Measurements from ENCODE around the gene BTBD10.

Gene BTBD10

DNA sequence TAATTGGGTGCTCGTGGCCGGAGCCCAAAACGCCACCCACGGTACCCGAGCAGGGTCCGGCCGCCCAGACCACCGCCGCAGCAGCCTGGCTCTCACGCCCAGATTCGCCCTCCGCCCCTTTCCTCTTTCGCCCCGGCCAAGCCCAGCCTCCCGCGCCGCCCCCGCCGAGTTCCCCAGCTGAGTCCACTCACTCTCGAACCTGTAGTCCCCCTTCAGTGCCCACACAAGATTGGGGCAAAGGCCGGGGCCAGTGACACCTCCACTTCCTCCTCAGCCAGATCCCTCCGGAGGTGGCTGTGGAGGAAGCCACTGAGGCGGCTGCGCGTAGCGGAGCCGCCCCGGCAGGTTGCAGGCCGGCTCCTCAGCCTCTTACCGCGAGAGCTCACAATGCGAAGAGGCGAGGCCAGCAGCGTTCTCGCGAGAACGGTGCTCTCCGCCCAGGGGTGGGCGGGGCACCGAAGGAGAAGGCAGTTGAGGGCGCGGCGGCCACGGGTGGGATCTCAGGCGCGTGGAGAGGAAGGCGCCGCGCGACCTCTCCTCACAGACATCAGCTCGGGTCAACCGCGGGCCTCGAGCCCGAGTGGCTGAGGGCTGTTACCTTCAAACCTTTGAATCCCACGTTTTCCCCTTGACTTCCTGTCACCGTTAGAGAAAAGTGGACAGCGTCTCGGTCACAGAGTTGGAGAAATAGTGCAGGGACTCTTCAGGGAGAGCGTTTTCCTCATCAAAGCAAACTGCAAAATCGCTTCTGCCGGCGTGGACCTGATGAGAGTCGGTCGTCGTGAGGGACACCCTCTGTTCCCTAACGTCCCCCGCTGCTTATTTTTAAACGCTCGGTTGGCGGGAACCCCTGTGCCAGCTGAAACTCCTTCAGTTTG is at the start of gene BTBD10:
TSS of gene BTBD10 (minus strand) at position 322 of the 878 bp plus-strand sequence. CDS start 18,098 bp downstream, outside the sequence.
- Histone ChIP-seq H3K4me3 (ENCODE audit: low read depth, low read length) (peak within 1 kb of the TSS; percentile 98), H3K4me1 (ENCODE audit: control insufficient read depth, insufficient read depth, low read length, unreplicated experiment) (peaks cover 11% of the 10 kb centered on the region), H2AFZ (ENCODE audit: low read length, unreplicated experiment) (peak within 1 kb of the TSS; percentile 92), H3K36me3 (ENCODE audit: insufficient read depth, low read length) (peaks cover 6% of the 10 kb centered on the region), H3K27ac (ENCODE audit: low read depth, low read length) (peak within 1 kb of the TSS; percentile 60), H3K79me2 (ENCODE audit: control insufficient read depth, insufficient read depth, low read length, unreplicated experiment) (peaks cover 46% of the 10 kb centered on the region), H3K27me3 (ENCODE audit: insufficient read depth, low read length) (no peaks in the 10 kb centered on the region)

- Histone ChIP-seq H3K4me3 (ENCODE audit: low read depth, low read length) (no peak overlapping the region), H3K27ac (ENCODE audit: low read depth, low read length) (no peak overlapping the region), H3K4me1 (ENCODE audit: control insufficient read depth, insufficient read depth, low read length, unreplicated experiment) (no peaks in the 10 kb centered on the region), H3K79me2 (ENCODE audit: control insufficient read depth, insufficient read depth, low read length, unreplicated experiment) (no peaks in the 10 kb centered on the region), H3K27me3 (ENCODE audit: insufficient read depth, low read length) (peaks cover 56% of the 10 kb centered on the region), H3K36me3 (ENCODE audit: insufficient read depth, low read length) (no peaks in the 10 kb centered on the region), H2AFZ (ENCODE audit: low read length, unreplicated experiment) (no peak overlapping the region)
Observed at GRCh38 chr11:13503393-13503792, 40.4 kb upstream of the BTBD10 start.

GRCh38 chr11:13502492-13502891 is 39.5 kb upstream of the BTBD10 start:
- no peak overlapping the region for H3K27ac ChIP-seq (ENCODE audit: low read depth, low read length)
- H3K36me3 ChIP-seq (ENCODE audit: insufficient read depth, low read length) = no peaks in the 10 kb centered on the region
- H3K27me3 ChIP-seq (ENCODE audit: insufficient read depth, low read length) = peaks cover 65% of the 10 kb centered on the region
- H3K79me2 ChIP-seq (ENCODE audit: control insufficient read depth, insufficient read depth, low read length, unreplicated experiment) = no peaks in the 10 kb centered on the region
- no peaks in the 10 kb centered on the region for H3K4me1 ChIP-seq (ENCODE audit: control insufficient read depth, insufficient read depth, low read length, unreplicated experiment)
- H2AFZ ChIP-seq (ENCODE audit: low read length, unreplicated experiment) = no peak overlapping the region
- H3K4me3 ChIP-seq (ENCODE audit: low read depth, low read length) = no peak overlapping the region

DNA sequence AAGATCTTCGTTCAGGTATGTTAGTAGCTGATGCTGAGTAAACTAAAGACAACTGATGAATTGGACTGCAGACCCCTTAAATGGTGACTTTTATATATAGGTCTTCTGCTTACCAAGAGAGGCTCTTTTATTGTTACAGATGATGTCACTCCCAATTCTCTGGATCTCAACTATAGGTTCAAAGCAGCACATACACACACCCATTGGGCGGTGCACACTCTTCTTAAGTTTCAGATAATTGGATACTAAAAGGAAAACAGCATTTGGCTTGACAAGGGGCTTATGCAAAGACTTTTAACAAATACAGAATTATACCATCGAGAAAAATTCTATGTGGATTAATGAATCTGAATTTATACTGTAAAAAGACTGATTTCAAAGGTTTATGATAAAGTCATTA is 32.9 kb upstream of the BTBD10 start, which contains the start of gene PTH:
TSS of gene PTH (minus strand) at position 69 of the 400 bp plus-strand sequence. CDS start 3,142 bp downstream, outside the sequence.
- Histone ChIP-seq H3K27me3 (ENCODE audit: insufficient read depth, low read length) (peaks cover 65% of the 10 kb centered on the region), H3K4me3 (ENCODE audit: low read depth, low read length) (no peak within 1 kb of the TSS), H3K36me3 (ENCODE audit: insufficient read depth, low read length) (no peaks in the 10 kb centered on the region), H3K79me2 (ENCODE audit: control insufficient read depth, insufficient read depth, low read length, unreplicated experiment) (no peaks in the 10 kb centered on the region), H2AFZ (ENCODE audit: low read length, unreplicated experiment) (no peak within 1 kb of the TSS), H3K27ac (ENCODE audit: low read depth, low read length) (no peak within 1 kb of the TSS), H3K4me1 (ENCODE audit: control insufficient read depth, insufficient read depth, low read length, unreplicated experiment) (no peaks in the 10 kb centered on the region)

GRCh38 chr11:13494051-13494450 is 31.0 kb upstream of the BTBD10 start:
- no peak overlapping the region for H3K27ac ChIP-seq (ENCODE audit: low read depth, low read length)
- no peaks in the 10 kb centered on the region for H3K4me1 ChIP-seq (ENCODE audit: control insufficient read depth, insufficient read depth, low read length, unreplicated experiment)
- peaks cover 61% of the 10 kb centered on the region for H3K27me3 ChIP-seq (ENCODE audit: insufficient read depth, low read length)
- no peaks in the 10 kb centered on the region for H3K79me2 ChIP-seq (ENCODE audit: control insufficient read depth, insufficient read depth, low read length, unreplicated experiment)
- H3K36me3 ChIP-seq (ENCODE audit: insufficient read depth, low read length) = no peaks in the 10 kb centered on the region
- no peak overlapping the region for H3K4me3 ChIP-seq (ENCODE audit: low read depth, low read length)
- no peak overlapping the region for H2AFZ ChIP-seq (ENCODE audit: low read length, unreplicated experiment)

- Histone ChIP-seq H3K27me3 (ENCODE audit: insufficient read depth, low read length) (peaks cover 40% of the 10 kb centered on the region), H3K4me1 (ENCODE audit: control insufficient read depth, insufficient read depth, low read length, unreplicated experiment) (no peaks in the 10 kb centered on the region), H3K27ac (ENCODE audit: low read depth, low read length) (no peak overlapping the region), H3K79me2 (ENCODE audit: control insufficient read depth, insufficient read depth, low read length, unreplicated experiment) (no peaks in the 10 kb centered on the region), H2AFZ (ENCODE audit: low read length, unreplicated experiment) (no peak overlapping the region), H3K36me3 (ENCODE audit: insufficient read depth, low read length) (no peaks in the 10 kb centered on the region), H3K4me3 (ENCODE audit: low read depth, low read length) (no peak overlapping the region)
Observed at GRCh38 chr11:13487661-13488030, 24.6 kb upstream of the BTBD10 start.

- Histone ChIP-seq H3K27me3 (ENCODE audit: insufficient read depth, low read length) (peaks cover 35% of the 10 kb centered on the region), H3K79me2 (ENCODE audit: control insufficient read depth, insufficient read depth, low read length, unreplicated experiment) (no peaks in the 10 kb centered on the region), H3K4me1 (ENCODE audit: control insufficient read depth, insufficient read depth, low read length, unreplicated experiment) (no peaks in the 10 kb centered on the region), H3K36me3 (ENCODE audit: insufficient read depth, low read length) (no peaks in the 10 kb centered on the region), H3K4me3 (ENCODE audit: low read depth, low read length) (no peak overlapping the region), H3K27ac (ENCODE audit: low read depth, low read length) (no peak overlapping the region), H2AFZ (ENCODE audit: low read length, unreplicated experiment) (no peak overlapping the region)
Observed at GRCh38 chr11:13486926-13487660, 24.1 kb upstream of the BTBD10 start.

- H2AFZ ChIP-seq (ENCODE audit: low read length, unreplicated experiment) = no peak overlapping the region
- H3K27ac ChIP-seq (ENCODE audit: low read depth, low read length) = no peak overlapping the region
- no peak overlapping the region for H3K4me3 ChIP-seq (ENCODE audit: low read depth, low read length)
- no peaks in the 10 kb centered on the region for H3K4me1 ChIP-seq (ENCODE audit: control insufficient read depth, insufficient read depth, low read length, unreplicated experiment)
- H3K79me2 ChIP-seq (ENCODE audit: control insufficient read depth, insufficient read depth, low read length, unreplicated experiment) = no peaks in the 10 kb centered on the region
- H3K27me3 ChIP-seq (ENCODE audit: insufficient read depth, low read length) = peaks cover 33% of the 10 kb centered on the region
- H3K36me3 ChIP-seq (ENCODE audit: insufficient read depth, low read length) = no peaks in the 10 kb centered on the region
Observed at GRCh38 chr11:13480198-13480597, 17.2 kb upstream of the BTBD10 start.

DNA sequence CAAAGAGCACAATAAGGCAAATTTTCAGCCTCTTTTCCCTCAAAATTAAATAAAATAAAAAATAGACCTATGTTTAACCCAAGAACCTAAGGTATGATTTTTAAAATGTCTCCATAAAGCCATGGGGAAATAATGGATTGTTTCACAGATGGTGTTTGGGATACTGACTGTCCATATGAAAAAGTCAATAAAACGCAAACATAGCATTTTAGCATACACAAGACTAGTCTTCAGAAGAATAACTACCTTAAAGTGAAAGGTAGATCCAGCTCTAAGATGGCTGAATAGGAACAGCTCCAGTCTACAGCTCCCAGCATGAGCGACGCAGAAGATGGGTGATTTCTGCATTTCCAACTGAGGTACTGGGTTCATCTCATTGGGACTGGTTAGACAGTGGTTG is 16.7 kb upstream of the BTBD10 start:
- no peaks in the 10 kb centered on the region for H3K4me1 ChIP-seq (ENCODE audit: control insufficient read depth, insufficient read depth, low read length, unreplicated experiment)
- no peaks in the 10 kb centered on the region for H3K79me2 ChIP-seq (ENCODE audit: control insufficient read depth, insufficient read depth, low read length, unreplicated experiment)
- no peak overlapping the region for H3K27ac ChIP-seq (ENCODE audit: low read depth, low read length)
- H3K27me3 ChIP-seq (ENCODE audit: insufficient read depth, low read length) = peaks cover 35% of the 10 kb centered on the region
- no peak overlapping the region for H2AFZ ChIP-seq (ENCODE audit: low read length, unreplicated experiment)
- no peaks in the 10 kb centered on the region for H3K36me3 ChIP-seq (ENCODE audit: insufficient read depth, low read length)
- no peak overlapping the region for H3K4me3 ChIP-seq (ENCODE audit: low read depth, low read length)

DNA sequence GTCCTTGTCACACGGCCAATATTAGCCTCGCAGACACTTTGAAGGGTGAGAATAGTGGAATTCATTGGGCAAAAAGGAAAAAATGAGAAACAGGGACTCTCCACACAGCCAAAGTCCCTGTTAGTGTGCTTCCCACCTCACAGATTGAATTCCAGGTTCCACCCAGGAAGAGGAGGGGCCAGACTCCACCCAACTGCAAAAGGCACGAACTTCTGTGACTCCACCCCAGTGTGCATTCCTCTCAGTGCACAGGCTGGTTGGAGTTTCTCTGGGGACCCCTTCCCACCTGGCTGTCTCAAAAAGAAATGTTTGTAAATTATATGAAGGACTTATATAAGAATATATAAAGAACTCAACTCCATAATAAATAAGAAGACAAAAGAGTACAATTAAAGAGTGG is 12.1 kb upstream of the BTBD10 start:
- peaks cover 39% of the 10 kb centered on the region for H3K27me3 ChIP-seq (ENCODE audit: insufficient read depth, low read length)
- no peaks in the 10 kb centered on the region for H3K4me1 ChIP-seq (ENCODE audit: control insufficient read depth, insufficient read depth, low read length, unreplicated experiment)
- H2AFZ ChIP-seq (ENCODE audit: low read length, unreplicated experiment) = no peak overlapping the region
- no peaks in the 10 kb centered on the region for H3K36me3 ChIP-seq (ENCODE audit: insufficient read depth, low read length)
- H3K4me3 ChIP-seq (ENCODE audit: low read depth, low read length) = no peak overlapping the region
- no peaks in the 10 kb centered on the region for H3K79me2 ChIP-seq (ENCODE audit: control insufficient read depth, insufficient read depth, low read length, unreplicated experiment)
- H3K27ac ChIP-seq (ENCODE audit: low read depth, low read length) = no peak overlapping the region
